Keratinocyte (primary cell): Measurements from ENCODE around the gene RPL29. TPM values are rescaled to one million over a fixed set of nuclear protein-coding genes. Genes with fewer than 3 reads are reported as not detected.
A peak's percentile ranks its signal among the peaks of the same experiment; 100 is the strongest.

Experiments
- DNase-seq: peaks from one replicate; pipeline ENCODE4 v3.0.0-alpha.2; 2011; ENCODE audit warnings: low read depth, missing footprints, low spot score
- FAIRE-seq: peaks from 2 replicates; lab custom pipeline; 2011; peaks lifted over from hg19 to GRCh38; lab: Jason Lieb, UNC
- H2AFZ ChIP-seq: 2 replicates; pipeline ENCODE4 v1.6.0; 2012; ENCODE audit warnings: low read length, control low read depth, inconsistent platforms; ENCODE audit not compliant: control insufficient read depth
- H3K27ac ChIP-seq: 2 replicates; pipeline ENCODE4 v1.5.1; 2011; ENCODE audit warnings: low read length; ENCODE audit not compliant: control insufficient read depth, insufficient read depth
- H3K27me3 ChIP-seq: 3 replicates; pipeline ENCODE4 v1.6.0; 2011; ENCODE audit warnings: low read length; ENCODE audit not compliant: control insufficient read depth, insufficient read depth; ENCODE audit errors: extremely low read depth
- H3K36me3 ChIP-seq, 2 experiments: 2 replicates in 1 of 2; 3 replicates in 1 of 2; pipeline ENCODE4 v1.5.1; 2011; ENCODE audit warnings: low read length in 2 of 2, mild to moderate bottlenecking in 1 of 2; ENCODE audit not compliant: control insufficient read depth in 2 of 2, insufficient read depth in 2 of 2; ENCODE audit errors: extremely low read depth in 1 of 2
- H3K4me1 ChIP-seq: 3 replicates; pipeline ENCODE4 v1.5.1; 2011; ENCODE audit warnings: low read length; ENCODE audit not compliant: control insufficient read depth, insufficient read depth; ENCODE audit errors: extremely low read depth
- H3K4me2 ChIP-seq: 3 replicates; pipeline ENCODE4 v1.6.0; 2011; ENCODE audit warnings: low read depth, low read length; ENCODE audit not compliant: control insufficient read depth, insufficient read depth; ENCODE audit errors: extremely low read depth
- H3K4me3 ChIP-seq, 3 experiments: fragments of 200-600 bp in 1 of 3; sonication (generic) in 1 of 3; 2 replicates in 2 of 3; 3 replicates in 1 of 3; pipeline ENCODE4 v1.5.1; 2011 to 2016; ENCODE audit warnings: low read length in 3 of 3, mild to moderate bottlenecking in 3 of 3, control low read depth in 2 of 3, inconsistent platforms in 1 of 3, low read depth in 1 of 3, mixed read lengths in 1 of 3, mixed run types in 1 of 3, moderate library complexity in 1 of 3; ENCODE audit not compliant: control insufficient read depth in 2 of 3, insufficient read depth in 2 of 3; ENCODE audit errors: extremely low read depth in 1 of 3
- H3K79me2 ChIP-seq: 2 replicates; pipeline ENCODE4 v1.6.0; 2012; ENCODE audit warnings: low read length; ENCODE audit not compliant: control insufficient read depth, insufficient read depth
- H3K9ac ChIP-seq: 3 replicates; pipeline ENCODE4 v1.6.0; 2011; ENCODE audit warnings: low read length; ENCODE audit not compliant: control insufficient read depth, insufficient read depth; ENCODE audit errors: extremely low read depth
- H3K9me1 ChIP-seq: 3 replicates; pipeline ENCODE4 v1.6.0; 2011; ENCODE audit warnings: low read length; ENCODE audit not compliant: control insufficient read depth, insufficient read depth; ENCODE audit errors: extremely low read depth
- H3K9me3 ChIP-seq: 2 replicates; pipeline ENCODE4 v1.5.1; 2012; ENCODE audit warnings: low read depth, low read length; ENCODE audit not compliant: control insufficient read depth
- H4K20me1 ChIP-seq: 3 replicates; pipeline ENCODE4 v1.6.0; 2011; ENCODE audit warnings: low read length; ENCODE audit not compliant: control insufficient read depth, insufficient read depth; ENCODE audit errors: extremely low read depth
- CTCF ChIP-seq, 3 experiments: IDR thresholded peaks in 1 of 3; conservative IDR thresholded peaks in 1 of 3; optimal IDR thresholded peaks in 1 of 3; 2 replicates in 2 of 3; 3 replicates in 1 of 3; pipeline versions ENCODE3 to v1.5.1; 2011; ENCODE audit warnings: low read length in 3 of 3, mild to moderate bottlenecking in 3 of 3, moderate library complexity in 2 of 3, control low read depth in 1 of 3, inconsistent platforms in 1 of 3; ENCODE audit not compliant: insufficient read depth in 2 of 3; ENCODE audit errors: extremely low read depth in 1 of 3
- EZH2 ChIP-seq: IDR thresholded peaks from one replicate; pipeline ENCODE4 v1.6.1; 2012; ENCODE audit warnings: inconsistent platforms, mild to moderate bottlenecking, low read length, moderate library complexity
- dilution Hi-C: fragments of 300-500 bp; cut with MboI; formaldehyde crosslinking; loops from one replicate; pipeline ENCODE4 v1.7.0; 2020; ENCODE audit warnings: low sequenced_read_pairs; ENCODE audit not compliant: extremely low pct_ligation_motif_present
- polyA plus RNA-seq, 5 experiments: library from polyadenylated mRNA; depleted of rRNA in 3 of 5; stranded (reverse) in 3 of 5; stranded (forward) in 1 of 5; unstranded in 1 of 5; fragments of >200 nt; gene quantifications; 1 replicate in 1 of 5; 2 replicates in 3 of 5; 3 replicates in 1 of 5; pipeline versions ENCODE4 v1.2.1 to v1.2.3, GENCODE V29; 2011 to 2012; ENCODE audit warnings: missing spikeins in 2 of 5, low read depth in 1 of 5, low replicate concordance in 1 of 5

The RPL29 gene
- polyA plus RNA-seq, 1 donor (not counting 4 experiments of a cell fraction or from before 2014, with no cell fraction given) = 1,648 TPM

GRCh38 chr3:51997935-51998596, 2.4 kb upstream of the RPL29 start:
- Histone ChIP-seq H3K4me2 (peak overlapping the region; percentile 9), H2AFZ (no peak overlapping the region), H3K9me3 (no peaks in the 10 kb centered on the region), H3K9ac (no peak overlapping the region), H3K4me3 (no peak overlapping the region), H3K9me1 (no peaks in the 10 kb centered on the region), H3K79me2 (peaks cover 23% of the 10 kb centered on the region), H4K20me1 (peaks cover 4% of the 10 kb centered on the region), H3K4me1 (peaks cover 24% of the 10 kb centered on the region), H3K27ac (no peak overlapping the region), H3K27me3 (no peaks in the 10 kb centered on the region), H3K36me3 (peaks cover 14 to 16% of the 10 kb centered on the region in 2 experiments)
- dilution Hi-C loops = no loop called here
- TF ChIP-seq EZH2 = no peak
- no peak for TF ChIP-seq CTCF (optimal IDR thresholded peaks at IDR 0.05 in 1 of 3, IDR thresholded peaks at IDR 0.05 in 1 of 3, conservative IDR thresholded peaks at IDR 0.05 in 1 of 3; ENCODE audit: extremely low read depth in 1 of 3, insufficient read depth in 2 of 3, low read length in 3 of 3)
- DNase-seq (no peak), FAIRE-seq (peak; percentile 98)

DNA sequence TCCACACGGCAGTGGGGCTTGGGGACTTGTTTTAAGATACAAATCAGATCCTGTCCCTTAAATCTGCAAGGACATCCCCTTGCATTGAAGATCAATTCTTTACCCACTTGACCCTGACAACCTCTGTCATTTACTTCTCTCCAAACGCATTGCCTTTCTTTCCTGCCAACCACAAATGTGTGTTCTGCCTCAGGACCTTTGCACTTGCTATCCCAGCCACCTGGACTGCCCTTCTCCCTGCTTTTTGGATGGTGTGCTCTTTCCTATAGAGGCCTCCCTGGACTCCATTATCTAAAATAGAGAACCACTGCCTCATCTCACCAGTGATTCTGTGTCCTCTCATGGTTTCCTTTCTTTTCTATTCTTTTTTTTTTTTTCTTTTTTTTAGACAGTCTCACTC, 1.5 kb upstream of the RPL29 start:
- no peaks in the 10 kb centered on the region for H3K27me3 ChIP-seq
- no peaks in the 10 kb centered on the region for H3K9me3 ChIP-seq
- peaks cover 9% of the 10 kb centered on the region for H4K20me1 ChIP-seq
- dilution Hi-C loops = no loop called here
- no peak for DNase-seq
- no peak overlapping the region for H3K9ac ChIP-seq
- TF ChIP-seq EZH2 (no peak), CTCF (optimal IDR thresholded peaks at IDR 0.05 in 1 of 3, IDR thresholded peaks at IDR 0.05 in 1 of 3, conservative IDR thresholded peaks at IDR 0.05 in 1 of 3; ENCODE audit: extremely low read depth in 1 of 3, insufficient read depth in 2 of 3, low read length in 3 of 3) (no peak)
- peaks cover 20 to 24% of the 10 kb centered on the region in 2 experiments for H3K36me3 ChIP-seq
- no peak overlapping the region for H2AFZ ChIP-seq
- H3K27ac ChIP-seq = no peak overlapping the region
- no peak for FAIRE-seq
- H3K4me2 ChIP-seq = no peak overlapping the region
- H3K9me1 ChIP-seq = peaks cover 3% of the 10 kb centered on the region
- peaks cover 29% of the 10 kb centered on the region for H3K4me1 ChIP-seq
- H3K4me3 ChIP-seq = no peak overlapping the region
- H3K79me2 ChIP-seq = peaks cover 30% of the 10 kb centered on the region
